HL-60 (cell line): ENCODE results near the gene SEMA4G.

Experiments
- DNase-seq, 2 experiments: peaks; one replicate each; pipeline ENCODE4 v3.0.0-alpha.2; 2010 to 2020; ENCODE audit warnings: low read depth in 1 of 2, low spot score in 1 of 2
- H3K27ac ChIP-seq: fragments of 250-450 bp; sonication (Bioruptor Pico); replicated peaks from 2 replicates; pipeline ENCODE4 v1.5.1; 2020; ENCODE audit warnings: mild to moderate bottlenecking, moderate library complexity
- H3K27me3 ChIP-seq: fragments of 250-450 bp; sonication (Bioruptor Pico); 2 replicates; pipeline ENCODE4 v1.5.1; 2021; ENCODE audit warnings: mild to moderate bottlenecking, moderate library complexity; ENCODE audit not compliant: insufficient read depth, poor library complexity, severe bottlenecking
- H3K4me3 ChIP-seq: replicated peaks from 2 replicates; pipeline ENCODE4 v1.5.1; 2011; ENCODE audit warnings: mild to moderate bottlenecking, control low read depth, low read length; ENCODE audit not compliant: insufficient read depth
- CTCF ChIP-seq: IDR thresholded peaks from one replicate; pipeline ENCODE4 v1.5.1; 2011; ENCODE audit warnings: low read length, control low read depth, inconsistent platforms; ENCODE audit not compliant: insufficient read depth
- GABPA ChIP-seq: IDR thresholded peaks from 2 replicates; pipeline ENCODE4 v1.6.1; 2012; ENCODE audit warnings: low read depth
- POLR2AphosphoS5 ChIP-seq: IDR thresholded peaks from 2 replicates; pipeline ENCODE4 v1.6.1; 2012; ENCODE audit warnings: low read depth
- REST ChIP-seq: IDR thresholded peaks from 2 replicates; pipeline ENCODE4 v1.6.1; 2012; ENCODE audit warnings: low read depth; ENCODE audit not compliant: insufficient replicate concordance
- SPI1 ChIP-seq: IDR thresholded peaks from 2 replicates; pipeline ENCODE4 v1.6.1; 2012; ENCODE audit warnings: low read depth, mild to moderate bottlenecking, borderline replicate concordance

SEMA4G gene

GRCh38 chr10:101002456-101002855 is 33.2 kb downstream of the SEMA4G start:
- no peak overlapping the region for H3K4me3 ChIP-seq
- no peaks in the 10 kb centered on the region for H3K27me3 ChIP-seq
- H3K27ac ChIP-seq, result no peak overlapping the region
- no peak for DNase-seq
- TF ChIP-seq SPI1 (no peak), POLR2AphosphoS5 (no peak), GABPA (no peak)

GRCh38 chr10:101003639-101004206 is 34.4 kb downstream of the SEMA4G start:
- no peak for TF ChIP-seq REST
- TF ChIP-seq POLR2AphosphoS5, result no peak
- TF ChIP-seq CTCF, result no peak
- no peak for TF ChIP-seq GABPA
- TF ChIP-seq SPI1, result no peak
- Histone ChIP-seq H3K4me3 (no peak overlapping the region), H3K27me3 (no peaks in the 10 kb centered on the region), H3K27ac (no peak overlapping the region)
- DNase-seq, result no peak

- no peak for DNase-seq
- no peak for TF ChIP-seq CTCF
- no peak for TF ChIP-seq SPI1
- Histone ChIP-seq H3K27ac (no peak overlapping the region), H3K27me3 (no peaks in the 10 kb centered on the region), H3K4me3 (no peak overlapping the region)
Observed at GRCh38 chr10:101005361-101005760, 36.1 kb downstream of the SEMA4G start.

- no peak for DNase-seq
- TF ChIP-seq REST (no peak), GABPA (no peak), CTCF (no peak), POLR2AphosphoS5 (no peak), SPI1 (no peak)
- Histone ChIP-seq H3K4me3 (no peak overlapping the region), H3K27me3 (no peaks in the 10 kb centered on the region), H3K27ac (no peak overlapping the region)
Observed at GRCh38 chr10:101005869-101006567, 36.7 kb downstream of the SEMA4G start.
